GM23338 (cell line): ENCODE measurements around the gene XPO6. TPM values are rescaled to one million over a fixed set of nuclear protein-coding genes. Genes with fewer than 3 reads are reported as not detected.

Experiments
- ATAC-seq: fragments of 200-7000 bp; cut with Tn5 transposase; 3 replicates; pipeline ENCODE4 v1.9.1; 2020
- DNase-seq: peaks from one replicate; pipeline ENCODE4 v3.0.0-alpha.2; 2015; ENCODE audit warnings: low spot score
- H2AFZ ChIP-seq: fragments of 200-600 bp; sonication (generic); 2 replicates; pipeline ENCODE4 v1.8.0; 2016; ENCODE audit warnings: antibody characterized with exemption, mild to moderate bottlenecking, moderate library complexity
- H3F3A ChIP-seq: fragments of 200-600 bp; sonication (generic); replicated peaks from 2 replicates; pipeline ENCODE4 v1.8.0; 2017; ENCODE audit warnings: antibody characterized with exemption, mixed run types, low read depth
- H3K27ac ChIP-seq: fragments of 200-600 bp; sonication (generic); 2 replicates; pipeline ENCODE4 v1.6.1; 2016; ENCODE audit warnings: low read depth
- H3K27me3 ChIP-seq: fragments of 200-600 bp; sonication (generic); 2 replicates; pipeline ENCODE4 v1.8.0; 2016; ENCODE audit warnings: mild to moderate bottlenecking, mixed run types, moderate library complexity; ENCODE audit not compliant: insufficient read depth
- H3K36me3 ChIP-seq: fragments of 200-600 bp; sonication (generic); 2 replicates; pipeline ENCODE4 v1.8.0; 2016; ENCODE audit warnings: mild to moderate bottlenecking; ENCODE audit not compliant: insufficient read depth
- H3K4me1 ChIP-seq: fragments of 200-600 bp; sonication (generic); 2 replicates; pipeline ENCODE4 v1.8.0; 2016; ENCODE audit warnings: mild to moderate bottlenecking, moderate library complexity; ENCODE audit not compliant: insufficient read depth
- H3K4me2 ChIP-seq: fragments of 200-600 bp; sonication (generic); 2 replicates; pipeline ENCODE4 v1.7.1; 2017; ENCODE audit warnings: mixed run types
- H3K4me3 ChIP-seq: fragments of 200-600 bp; sonication (generic); 2 replicates; pipeline ENCODE4 v1.6.1; 2016; ENCODE audit warnings: mixed run types
- H3K79me2 ChIP-seq: fragments of 200-600 bp; sonication (generic); replicated peaks from 2 replicates; pipeline ENCODE4 v1.8.0; 2017; ENCODE audit warnings: mild to moderate bottlenecking; ENCODE audit not compliant: insufficient read depth
- H3K9me2 ChIP-seq: fragments of 200-600 bp; sonication (generic); 2 replicates; pipeline ENCODE4 v1.8.0; 2017; ENCODE audit not compliant: insufficient read depth
- H4K20me1 ChIP-seq: fragments of 200-600 bp; sonication (generic); replicated peaks from 2 replicates; pipeline ENCODE4 v1.8.0; 2017; ENCODE audit warnings: mild to moderate bottlenecking; ENCODE audit not compliant: insufficient read depth
- H3K27ac Mint-ChIP-seq: 2 replicates; pipeline ENCODE4 v1.8.0; 2020; ENCODE audit warnings: inconsistent platforms, mild to moderate bottlenecking, moderate library complexity, mixed read lengths
- H3K27me3 Mint-ChIP-seq: 3 replicates; pipeline ENCODE4 v1.8.0; 2022; ENCODE audit warnings: low read depth, mild to moderate bottlenecking, moderate library complexity, mixed read lengths, inconsistent platforms; ENCODE audit not compliant: insufficient read depth, poor library complexity
- H3K36me3 Mint-ChIP-seq: 3 replicates; pipeline ENCODE4 v1.8.0; 2021; ENCODE audit warnings: low read depth, mild to moderate bottlenecking, inconsistent platforms, moderate library complexity, mixed read lengths
- H3K4me1 Mint-ChIP-seq: 3 replicates; pipeline ENCODE4 v1.8.0; 2020; ENCODE audit warnings: mild to moderate bottlenecking, inconsistent platforms, mixed read lengths
- H3K4me3 Mint-ChIP-seq: 3 replicates; pipeline ENCODE4 v1.8.0; 2021; ENCODE audit warnings: moderate library complexity, mild to moderate bottlenecking, inconsistent platforms, mixed read lengths
- H3K9me3 Mint-ChIP-seq: 3 replicates; pipeline ENCODE4 v1.8.0; 2020; ENCODE audit warnings: moderate library complexity, mild to moderate bottlenecking, inconsistent platforms, mixed read lengths
- CREB1 ChIP-seq: fragments of 250-450 bp; sonication (Bioruptor Pico); IDR thresholded peaks from 2 replicates; pipeline ENCODE4 v1.5.0; 2020; ENCODE audit warnings: low read depth, mild to moderate bottlenecking, moderate library complexity
- EZH2 ChIP-seq: fragments of 200-600 bp; sonication (generic); IDR thresholded peaks from one replicate; pipeline ENCODE4 v1.8.0; 2017; ENCODE audit warnings: antibody characterized with exemption, mild to moderate bottlenecking, low read depth; ENCODE audit not compliant: unreplicated experiment
- NANOG ChIP-seq: IDR thresholded peaks from 2 replicates; pipeline ENCODE4 v1.6.1; 2016; ENCODE audit warnings: antibody characterized with exemption, borderline replicate concordance
- STAT1 ChIP-seq: IDR thresholded peaks from one replicate; pipeline ENCODE4 v1.6.1; 2016; ENCODE audit warnings: antibody characterized with exemption; ENCODE audit not compliant: unreplicated experiment
- ZNF114 ChIP-seq: fragments of 250-450 bp; sonication (Bioruptor Pico); IDR thresholded peaks from 2 replicates; pipeline ENCODE4 v1.5.0; 2020; ENCODE audit warnings: mild to moderate bottlenecking, moderate library complexity
- ZNF331 ChIP-seq: fragments of 250-450 bp; sonication (Bioruptor Pico); IDR thresholded peaks from 2 replicates; pipeline ENCODE4 v1.5.0; 2020; ENCODE audit warnings: low read depth, mild to moderate bottlenecking, moderate library complexity
- ZNF462 ChIP-seq: fragments of 250-450 bp; sonication (Bioruptor Pico); IDR thresholded peaks from 2 replicates; pipeline ENCODE4 v1.5.0; 2020; ENCODE audit warnings: mild to moderate bottlenecking, moderate library complexity
- polyA plus RNA-seq: library from polyadenylated mRNA; unstranded; fragments of >200 nt; fragmentation: Nextera tagmentation; extraction: Ambion mirVana; gene quantifications from 2 replicates; pipeline ENCODE4 v1.2.1, GENCODE V29; 2016
- total RNA-seq: library from RNA; depleted of rRNA; stranded (reverse); fragments of >200 nt; shearing (Covaris generic); gene quantifications from 2 replicates; pipeline ENCODE4 v1.2.3, GENCODE V29; 2014

Gene XPO6
- total and polyA plus RNA-seq, 2 experiments from 2014 or later: 83.9 to 178 TPM

DNA sequence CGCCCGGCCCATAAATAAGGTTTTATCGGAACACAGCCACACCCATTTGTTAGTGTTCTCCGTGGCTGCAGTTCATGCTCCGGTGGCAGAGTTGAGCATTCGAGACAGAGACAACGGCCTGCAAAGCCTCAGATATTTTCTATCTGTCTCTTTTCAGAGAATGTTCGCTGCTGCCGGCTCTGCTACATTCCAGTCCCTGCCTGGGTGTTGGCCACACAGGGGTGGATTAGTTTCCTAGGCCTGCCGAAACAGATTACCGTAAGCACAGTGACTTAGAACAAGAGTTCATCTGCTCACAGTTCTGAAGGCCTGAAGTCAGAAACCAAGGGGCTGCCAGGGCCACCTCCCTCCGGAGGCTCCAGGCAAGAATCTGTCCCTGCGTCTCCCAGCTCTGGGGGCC is 129.1 kb downstream of the XPO6 start:
- ATAC-seq (no peak), DNase-seq (no peak)
- Mint-ChIP-seq H3K27me3 (peaks cover 8% of the 10 kb centered on the region), H3K9me3 (no peaks in the 10 kb centered on the region; the same call in 2 of the 3 replicates), H3K27ac (no peak overlapping the region), H3K4me1 (no peaks in the 10 kb centered on the region), H3K4me3 (no peak overlapping the region), H3K36me3 (no peaks in the 10 kb centered on the region)
- Histone ChIP-seq H2AFZ (no peak overlapping the region), H3K4me1 (no peaks in the 10 kb centered on the region), H3K27me3 (no peaks in the 10 kb centered on the region), H3K9me2 (no peaks in the 10 kb centered on the region), H3K36me3 (no peaks in the 10 kb centered on the region), H3K79me2 (no peaks in the 10 kb centered on the region), H3K4me3 (no peak overlapping the region), H3K4me2 (no peak overlapping the region), H3F3A (no peaks in the 10 kb centered on the region), H3K27ac (no peak overlapping the region), H4K20me1 (no peaks in the 10 kb centered on the region; the same call in 1 of the 2 replicates)
- TF ChIP-seq ZNF462 (no peak), ZNF331 (CRISPR knock-in tag) (no peak), ZNF114 (CRISPR knock-in tag) (no peak), STAT1 (no peak), CREB1 (CRISPR knock-in tag) (no peak), NANOG (no peak), EZH2 (no peak)
